H1 (cell line): Measurements from ENCODE around the gene OGDH. TPM values are rescaled to one million over a fixed set of nuclear protein-coding genes. Genes with fewer than 3 reads are reported as not detected.

ENCODE experiments used
- BCL11A ChIP-seq, 2 experiments: IDR thresholded peaks; one replicate each; pipeline ENCODE4 v1.6.1; 2011; ENCODE audit warnings: low read depth in 2 of 2, low read length in 2 of 2, mild to moderate bottlenecking in 2 of 2
- CBX5 ChIP-seq: fragments of 300-800, 300-1000 bp; sonication (generic); IDR thresholded peaks from 2 replicates; pipeline ENCODE4 v1.7.1; 2016; ENCODE audit warnings: antibody characterized with exemption, low read length, low read depth
- KDM5A ChIP-seq: fragments of 200-600 bp; IDR thresholded peaks from 2 replicates; pipeline ENCODE4 v1.7.1; 2012; ENCODE audit warnings: mild to moderate bottlenecking, low read length, inconsistent platforms, mixed read lengths
- MAFK ChIP-seq: IDR thresholded peaks from 2 replicates; pipeline ENCODE4 v1.6.1; 2012; ENCODE audit warnings: low read depth, mild to moderate bottlenecking, improper control_type of control experiment, low read length
- RAD21 ChIP-seq, 2 experiments: IDR thresholded peaks in 1 of 2; conservative IDR thresholded peaks in 1 of 2; 2 replicates each; pipeline ENCODE4 v1.6.1; 2011; ENCODE audit warnings: low read depth in 2 of 2, low read length in 2 of 2, improper control_type of control experiment in 1 of 2, inconsistent platforms in 1 of 2, mild to moderate bottlenecking in 1 of 2, moderate library complexity in 1 of 2
- TBP ChIP-seq: IDR thresholded peaks from 2 replicates; pipeline ENCODE4 v1.6.1; 2011; ENCODE audit warnings: low read depth, low read length, improper control_type of control experiment
- TEAD4 ChIP-seq: IDR thresholded peaks from 2 replicates; pipeline ENCODE4 v1.6.1; 2012; ENCODE audit warnings: low read depth, low read length, inconsistent platforms, mixed read lengths
- ZNF274 ChIP-seq: IDR thresholded peaks from 2 replicates; pipeline ENCODE4 v1.7.0; 2012; ENCODE audit warnings: low read length, borderline replicate concordance; ENCODE audit errors: extremely low read depth
- polyA plus RNA-seq, 7 experiments: library from polyadenylated mRNA; depleted of rRNA in 3 of 7; stranded (reverse) in 5 of 7; unstranded in 2 of 7; fragments of >200 nt in 5 of 7; fragments of 200-250 nt in 2 of 7; gene quantifications; 1 replicate in 5 of 7; 2 replicates in 1 of 7; 4 replicates in 1 of 7; pipeline versions ENCODE4 v1.2.1 to v1.2.3, GENCODE V29; 2011 to 2013; ENCODE audit warnings: missing spikeins in 2 of 7, mixed read lengths in 2 of 7
- total RNA-seq: library from RNA; stranded (reverse); fragmentation: NEBNext Ultra II Directional; extraction: Animal tissue kit (Norgen Biotek cat#: 25700); gene quantifications from 2 replicates; pipeline ENCODE4 v1.2.1, GENCODE V29; 2021
- TF ChIP-seq, protein P1 (sequence below): IDR thresholded peaks from 2 replicates; pipeline ENCODE4 v1.6.1; 2011; ENCODE audit warnings: low read length, improper control_type of control experiment

OGDH gene
- total and polyA plus RNA-seq, 2 of the 8 experiments (the other 6 are each of a cell fraction or from before 2014, with no cell fraction given) = 71.6 to 91.6 TPM

DNA sequence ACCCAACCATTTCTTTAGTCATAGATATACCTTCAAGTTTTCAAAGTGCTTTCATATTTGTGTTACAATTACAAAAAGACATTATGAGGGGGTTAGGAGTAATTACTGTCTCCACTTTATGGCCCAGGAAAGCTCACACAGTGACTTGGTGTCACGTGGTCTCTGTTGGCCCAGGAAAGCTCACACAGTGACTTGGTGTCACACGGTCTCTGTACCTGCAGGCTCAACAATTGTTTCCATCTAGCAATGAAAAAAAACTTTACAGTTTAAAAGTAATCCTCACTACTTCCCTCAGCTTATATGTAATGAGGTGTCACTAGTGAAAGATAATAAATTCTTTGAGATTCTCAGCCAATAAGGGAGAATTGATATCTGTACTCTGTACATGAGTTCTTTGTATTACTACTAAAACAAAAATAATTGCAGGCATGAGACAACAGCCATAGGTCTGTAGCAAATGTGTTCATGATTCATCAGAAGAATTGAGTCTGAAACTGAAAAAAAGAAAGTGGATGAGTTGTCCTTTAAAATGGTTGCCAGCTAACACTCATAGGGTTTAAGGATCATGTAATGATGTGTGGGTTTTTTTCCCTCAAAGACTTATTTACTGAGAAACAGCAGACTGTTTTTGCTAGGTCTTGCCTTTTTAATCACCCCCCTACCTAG lies 10.9 kb downstream of the OGDH start (continued):
- TF ChIP-seq CBX5 = no peak
- TF ChIP-seq ZNF274 = no peak
- TF ChIP-seq RAD21 (IDR thresholded peaks at IDR 0.05 in 1 of 2, conservative IDR thresholded peaks at IDR 0.05 in 1 of 2; ENCODE audit: low read depth in 2 of 2, low read length in 2 of 2) = no peak
- TF ChIP-seq MAFK = no peak
- no peak for TF ChIP-seq TEAD4
- TF ChIP-seq KDM5A = no peak
- TF ChIP-seq BCL11A (IDR thresholded peaks at IDR 0.05; ENCODE audit: low read depth in 2 of 2, low read length in 2 of 2) = no peak
- TF ChIP-seq, protein P1, sequence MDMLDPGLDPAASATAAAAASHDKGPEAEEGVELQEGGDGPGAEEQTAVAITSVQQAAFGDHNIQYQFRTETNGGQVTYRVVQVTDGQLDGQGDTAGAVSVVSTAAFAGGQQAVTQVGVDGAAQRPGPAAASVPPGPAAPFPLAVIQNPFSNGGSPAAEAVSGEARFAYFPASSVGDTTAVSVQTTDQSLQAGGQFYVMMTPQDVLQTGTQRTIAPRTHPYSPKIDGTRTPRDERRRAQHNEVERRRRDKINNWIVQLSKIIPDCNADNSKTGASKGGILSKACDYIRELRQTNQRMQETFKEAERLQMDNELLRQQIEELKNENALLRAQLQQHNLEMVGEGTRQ = no peak
- no peak for TF ChIP-seq TBP
